HL-60 (cell line): ENCODE data around the gene INAVA.

ENCODE experiments used
- DNase-seq, 2 experiments: peaks; one replicate each; pipeline ENCODE4 v3.0.0-alpha.2; 2010 to 2020; ENCODE audit warnings: low read depth in 1 of 2, low spot score in 1 of 2
- H3K27ac ChIP-seq: fragments of 250-450 bp; sonication (Bioruptor Pico); replicated peaks from 2 replicates; pipeline ENCODE4 v1.5.1; 2020; ENCODE audit warnings: mild to moderate bottlenecking, moderate library complexity
- H3K27me3 ChIP-seq: fragments of 250-450 bp; sonication (Bioruptor Pico); 2 replicates; pipeline ENCODE4 v1.5.1; 2021; ENCODE audit warnings: mild to moderate bottlenecking, moderate library complexity; ENCODE audit not compliant: insufficient read depth, poor library complexity, severe bottlenecking
- H3K4me3 ChIP-seq: replicated peaks from 2 replicates; pipeline ENCODE4 v1.5.1; 2011; ENCODE audit warnings: mild to moderate bottlenecking, control low read depth, low read length; ENCODE audit not compliant: insufficient read depth
- GABPA ChIP-seq: IDR thresholded peaks from 2 replicates; pipeline ENCODE4 v1.6.1; 2012; ENCODE audit warnings: low read depth
- POLR2AphosphoS5 ChIP-seq: IDR thresholded peaks from 2 replicates; pipeline ENCODE4 v1.6.1; 2012; ENCODE audit warnings: low read depth
- SPI1 ChIP-seq: IDR thresholded peaks from 2 replicates; pipeline ENCODE4 v1.6.1; 2012; ENCODE audit warnings: low read depth, mild to moderate bottlenecking, borderline replicate concordance
- TF ChIP-seq, protein P1 (sequence below): IDR thresholded peaks from 2 replicates; pipeline ENCODE4 v1.6.1; 2012; ENCODE audit warnings: low read depth; ENCODE audit not compliant: insufficient replicate concordance
- TF ChIP-seq, protein P2 (sequence below): IDR thresholded peaks from one replicate; pipeline ENCODE4 v1.5.1; 2011; ENCODE audit warnings: low read length, control low read depth, inconsistent platforms; ENCODE audit not compliant: insufficient read depth

INAVA gene

DNA sequence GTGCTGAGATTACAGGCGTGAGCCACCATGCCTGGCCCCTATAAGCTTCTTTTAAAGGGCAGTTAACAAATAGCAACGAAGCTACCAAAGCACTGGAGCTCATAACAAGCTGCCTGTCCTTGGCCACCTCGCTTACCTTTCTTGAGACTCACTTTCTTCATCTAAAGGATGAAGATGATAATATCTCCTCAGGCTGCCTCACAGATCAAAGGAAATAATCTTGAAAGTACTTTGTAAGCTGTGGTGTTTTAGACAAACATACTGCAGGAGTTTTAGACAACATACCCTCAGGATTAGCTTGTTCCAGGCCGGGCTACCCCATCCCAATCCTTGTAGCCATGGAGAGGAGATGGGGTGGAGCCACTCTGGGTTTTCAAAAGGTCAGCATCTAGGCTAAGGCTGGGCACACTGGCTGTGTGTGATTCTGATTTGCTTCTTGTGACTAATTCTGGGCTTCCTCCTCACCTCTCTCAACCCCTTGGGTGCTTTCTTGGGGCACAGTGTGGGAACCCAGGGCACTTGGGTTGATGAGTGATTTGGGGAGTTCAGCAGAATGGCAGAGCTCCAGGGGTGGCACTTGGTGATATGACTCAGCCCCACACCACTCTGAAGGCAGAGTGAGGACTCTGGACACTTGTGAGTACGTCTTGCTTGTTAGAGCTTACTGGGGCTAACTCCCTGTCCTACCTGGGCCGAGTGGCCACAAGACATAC, 16.7 kb upstream of the INAVA start:
- no peak overlapping the region for H3K4me3 ChIP-seq
- H3K27me3 ChIP-seq, result no peaks in the 10 kb centered on the region
- no peak overlapping the region for H3K27ac ChIP-seq
- no peak for DNase-seq
- TF ChIP-seq, protein P1, sequence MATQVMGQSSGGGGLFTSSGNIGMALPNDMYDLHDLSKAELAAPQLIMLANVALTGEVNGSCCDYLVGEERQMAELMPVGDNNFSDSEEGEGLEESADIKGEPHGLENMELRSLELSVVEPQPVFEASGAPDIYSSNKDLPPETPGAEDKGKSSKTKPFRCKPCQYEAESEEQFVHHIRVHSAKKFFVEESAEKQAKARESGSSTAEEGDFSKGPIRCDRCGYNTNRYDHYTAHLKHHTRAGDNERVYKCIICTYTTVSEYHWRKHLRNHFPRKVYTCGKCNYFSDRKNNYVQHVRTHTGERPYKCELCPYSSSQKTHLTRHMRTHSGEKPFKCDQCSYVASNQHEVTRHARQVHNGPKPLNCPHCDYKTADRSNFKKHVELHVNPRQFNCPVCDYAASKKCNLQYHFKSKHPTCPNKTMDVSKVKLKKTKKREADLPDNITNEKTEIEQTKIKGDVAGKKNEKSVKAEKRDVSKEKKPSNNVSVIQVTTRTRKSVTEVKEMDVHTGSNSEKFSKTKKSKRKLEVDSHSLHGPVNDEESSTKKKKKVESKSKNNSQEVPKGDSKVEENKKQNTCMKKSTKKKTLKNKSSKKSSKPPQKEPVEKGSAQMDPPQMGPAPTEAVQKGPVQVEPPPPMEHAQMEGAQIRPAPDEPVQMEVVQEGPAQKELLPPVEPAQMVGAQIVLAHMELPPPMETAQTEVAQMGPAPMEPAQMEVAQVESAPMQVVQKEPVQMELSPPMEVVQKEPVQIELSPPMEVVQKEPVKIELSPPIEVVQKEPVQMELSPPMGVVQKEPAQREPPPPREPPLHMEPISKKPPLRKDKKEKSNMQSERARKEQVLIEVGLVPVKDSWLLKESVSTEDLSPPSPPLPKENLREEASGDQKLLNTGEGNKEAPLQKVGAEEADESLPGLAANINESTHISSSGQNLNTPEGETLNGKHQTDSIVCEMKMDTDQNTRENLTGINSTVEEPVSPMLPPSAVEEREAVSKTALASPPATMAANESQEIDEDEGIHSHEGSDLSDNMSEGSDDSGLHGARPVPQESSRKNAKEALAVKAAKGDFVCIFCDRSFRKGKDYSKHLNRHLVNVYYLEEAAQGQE, result no peak
- TF ChIP-seq POLR2AphosphoS5 (no peak), GABPA (no peak), SPI1 (no peak)
- TF ChIP-seq, protein P2, sequence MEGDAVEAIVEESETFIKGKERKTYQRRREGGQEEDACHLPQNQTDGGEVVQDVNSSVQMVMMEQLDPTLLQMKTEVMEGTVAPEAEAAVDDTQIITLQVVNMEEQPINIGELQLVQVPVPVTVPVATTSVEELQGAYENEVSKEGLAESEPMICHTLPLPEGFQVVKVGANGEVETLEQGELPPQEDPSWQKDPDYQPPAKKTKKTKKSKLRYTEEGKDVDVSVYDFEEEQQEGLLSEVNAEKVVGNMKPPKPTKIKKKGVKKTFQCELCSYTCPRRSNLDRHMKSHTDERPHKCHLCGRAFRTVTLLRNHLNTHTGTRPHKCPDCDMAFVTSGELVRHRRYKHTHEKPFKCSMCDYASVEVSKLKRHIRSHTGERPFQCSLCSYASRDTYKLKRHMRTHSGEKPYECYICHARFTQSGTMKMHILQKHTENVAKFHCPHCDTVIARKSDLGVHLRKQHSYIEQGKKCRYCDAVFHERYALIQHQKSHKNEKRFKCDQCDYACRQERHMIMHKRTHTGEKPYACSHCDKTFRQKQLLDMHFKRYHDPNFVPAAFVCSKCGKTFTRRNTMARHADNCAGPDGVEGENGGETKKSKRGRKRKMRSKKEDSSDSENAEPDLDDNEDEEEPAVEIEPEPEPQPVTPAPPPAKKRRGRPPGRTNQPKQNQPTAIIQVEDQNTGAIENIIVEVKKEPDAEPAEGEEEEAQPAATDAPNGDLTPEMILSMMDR, result no peak

DNA sequence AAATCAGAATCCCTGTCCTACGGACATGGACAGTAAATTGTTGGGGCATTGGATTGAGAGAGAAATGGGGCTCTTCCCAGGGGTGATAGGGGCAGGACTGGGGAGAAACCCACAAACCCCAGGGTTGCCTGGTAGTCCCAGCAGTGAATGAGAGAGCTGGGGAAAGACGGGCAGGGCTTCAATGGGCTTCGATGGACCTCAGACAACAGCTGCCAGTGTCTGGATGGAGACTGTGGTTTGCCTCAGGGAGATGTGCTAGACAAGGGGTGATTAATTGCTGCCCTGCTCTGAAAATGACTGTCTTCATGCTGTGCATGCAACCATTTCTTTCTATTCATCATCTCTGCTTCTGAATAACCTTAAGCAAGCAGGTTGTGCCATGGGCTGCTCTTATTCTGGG, 14.5 kb upstream of the INAVA start:
- DNase-seq, result no peak
- no peak overlapping the region for H3K4me3 ChIP-seq
- TF ChIP-seq, protein P1, result no peak
- TF ChIP-seq, protein P2, result no peak
- TF ChIP-seq POLR2AphosphoS5 (no peak), SPI1 (no peak), GABPA (no peak)
- no peak overlapping the region for H3K27ac ChIP-seq
- no peaks in the 10 kb centered on the region for H3K27me3 ChIP-seq

DNA sequence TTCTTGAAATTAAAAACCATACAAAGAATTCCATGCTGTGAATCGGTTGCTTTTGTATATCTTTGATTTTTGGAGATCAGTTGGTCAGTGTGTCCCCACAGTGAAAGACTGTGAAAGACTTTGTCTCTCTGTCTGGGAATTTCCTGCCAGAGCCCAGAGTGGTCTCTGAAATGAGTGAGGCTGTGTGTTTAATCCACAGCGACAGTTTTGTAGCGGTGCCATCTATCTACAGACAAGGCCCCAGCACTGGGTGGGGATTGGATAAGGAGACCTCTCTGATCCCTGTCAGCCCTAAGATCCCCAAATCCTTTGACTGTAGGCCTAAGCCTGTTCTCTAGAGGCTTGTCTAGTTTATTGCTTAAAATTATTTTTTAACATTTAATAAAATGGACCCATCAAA, 11.6 kb upstream of the INAVA start:
- no peak overlapping the region for H3K4me3 ChIP-seq
- DNase-seq, result no peak
- H3K27me3 ChIP-seq, result no peaks in the 10 kb centered on the region
- H3K27ac ChIP-seq, result no peak overlapping the region
- TF ChIP-seq, protein P2, result no peak

DNA sequence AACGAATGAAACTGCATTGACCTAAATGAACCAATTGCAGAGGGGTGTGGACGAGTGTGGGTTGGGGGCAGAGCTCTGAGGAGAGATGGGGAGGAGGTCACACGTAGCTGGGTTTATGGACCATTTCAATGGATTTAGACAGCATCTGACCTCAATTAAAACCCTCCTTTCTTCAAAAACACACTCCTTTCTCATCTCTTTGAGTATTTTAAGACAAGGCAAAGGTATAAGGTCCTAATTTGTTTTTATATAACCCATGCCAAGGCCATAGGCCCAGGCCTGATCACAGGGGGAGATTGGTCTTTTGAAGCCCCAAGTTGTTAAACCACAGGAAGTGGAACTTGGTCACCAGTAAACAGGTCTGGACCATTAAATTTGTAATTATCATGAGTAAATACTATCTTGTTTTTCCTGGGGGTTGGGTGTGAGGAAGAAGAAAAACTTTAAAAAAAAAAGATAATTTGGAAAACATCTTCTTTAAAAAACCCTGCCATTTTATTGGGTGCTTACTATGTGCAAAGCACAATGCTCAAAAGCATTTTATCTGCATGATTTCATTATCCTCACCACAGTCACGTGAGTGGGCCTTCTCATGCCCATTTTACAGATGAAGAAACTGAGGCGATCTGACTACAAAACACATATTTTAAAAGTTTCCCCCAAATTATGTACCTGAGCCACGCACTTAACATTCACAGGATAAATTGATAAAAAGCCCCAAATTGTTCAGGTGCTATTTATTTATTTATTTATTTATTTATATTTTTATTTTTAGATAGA, 8.9 kb upstream of the INAVA start:
- Histone ChIP-seq H3K27me3 (no peaks in the 10 kb centered on the region), H3K27ac (no peak overlapping the region), H3K4me3 (no peak overlapping the region)
- DNase-seq, result no peak
- TF ChIP-seq, protein P2, result no peak
- TF ChIP-seq GABPA, result no peak
- TF ChIP-seq, protein P1, result no peak
- TF ChIP-seq POLR2AphosphoS5, result no peak
- TF ChIP-seq SPI1, result no peak
